GM23338 (cell line): Measurements from ENCODE around the gene UBN1.
"Not testable (repeated sequence)": the region's sequence is repeated elsewhere in the genome, so short reads cannot be mapped to it uniquely, and the experiment has no call there.

Source experiments
- CREB1 ChIP-seq: fragments of 250-450 bp; sonication (Bioruptor Pico); IDR thresholded peaks from 2 replicates; pipeline ENCODE4 v1.5.0; 2020; ENCODE audit warnings: low read depth, mild to moderate bottlenecking, moderate library complexity
- CTCF ChIP-seq, 2 experiments: fragments of 200-600 bp in 1 of 2; sonication (generic) in 1 of 2; conservative IDR thresholded peaks; 2 replicates each; pipeline versions ENCODE4 v1.5.1 to v1.6.1; 2016 to 2017; ENCODE audit warnings: antibody characterized with exemption in 2 of 2, low read depth in 2 of 2, mild to moderate bottlenecking in 2 of 2, moderate library complexity in 1 of 2
- ETS1 ChIP-seq: IDR thresholded peaks from 2 replicates; pipeline ENCODE4 v1.6.1; 2016; ENCODE audit warnings: antibody characterized with exemption
- EZH2 ChIP-seq: fragments of 200-600 bp; sonication (generic); IDR thresholded peaks from one replicate; pipeline ENCODE4 v1.8.0; 2017; ENCODE audit warnings: antibody characterized with exemption, mild to moderate bottlenecking, low read depth; ENCODE audit not compliant: unreplicated experiment
- EZH2phosphoT487 ChIP-seq: fragments of 200-600 bp; sonication (generic); IDR thresholded peaks from one replicate; pipeline ENCODE4 v1.8.1; 2018; ENCODE audit warnings: antibody characterized with exemption; ENCODE audit not compliant: unreplicated experiment
- JUNB ChIP-seq: IDR thresholded peaks from one replicate; pipeline ENCODE4 v1.6.1; 2016; ENCODE audit warnings: antibody characterized with exemption; ENCODE audit not compliant: unreplicated experiment
- NANOG ChIP-seq: IDR thresholded peaks from 2 replicates; pipeline ENCODE4 v1.6.1; 2016; ENCODE audit warnings: antibody characterized with exemption, borderline replicate concordance
- POLR2AphosphoS5 ChIP-seq: IDR thresholded peaks from 2 replicates; pipeline ENCODE4 v1.6.1; 2016; ENCODE audit warnings: antibody characterized with exemption, low read depth
- REST ChIP-seq: IDR thresholded peaks from one replicate; pipeline ENCODE4 v1.6.1; 2018; ENCODE audit warnings: antibody characterized with exemption; ENCODE audit not compliant: unreplicated experiment
- STAT1 ChIP-seq: IDR thresholded peaks from one replicate; pipeline ENCODE4 v1.6.1; 2016; ENCODE audit warnings: antibody characterized with exemption; ENCODE audit not compliant: unreplicated experiment
- ZNF331 ChIP-seq: fragments of 250-450 bp; sonication (Bioruptor Pico); IDR thresholded peaks from 2 replicates; pipeline ENCODE4 v1.5.0; 2020; ENCODE audit warnings: low read depth, mild to moderate bottlenecking, moderate library complexity
- ZNF462 ChIP-seq: fragments of 250-450 bp; sonication (Bioruptor Pico); IDR thresholded peaks from 2 replicates; pipeline ENCODE4 v1.5.0; 2020; ENCODE audit warnings: mild to moderate bottlenecking, moderate library complexity

GRCh38 chr16:4896761-4897160, 49.5 kb downstream of the UBN1 start:
- TF ChIP-seq CTCF (conservative IDR thresholded peaks at IDR 0.05; ENCODE audit: low read depth in 2 of 2); EZH2; POLR2AphosphoS5; REST; ETS1; CREB1; EZH2phosphoT487; JUNB; NANOG; STAT1; ZNF331; ZNF462 (CRISPR knock-in tag): not testable (repeated sequence)
